Stomach (tissue), 9 donors: ENCODE measurements around the gene PLXNA1. TPM values are rescaled to one million over a fixed set of nuclear protein-coding genes. Genes with fewer than 3 reads are reported as not detected.

Experiments used
- DNase-seq, 2 donors: peaks; one replicate each; pipeline versions ENCODE4 v3.0.0 to v3.0.0-alpha.2; 2013 to 2019
- H3K27ac ChIP-seq, 5 donors: fragments of 200-600 bp in 4 of 5; sonication (generic) in 4 of 5; one replicate each; pipeline ENCODE4 v1.5.1; 2013 to 2019; ENCODE audit warnings: mild to moderate bottlenecking in 1 of 5, moderate library complexity in 1 of 5
- H3K27me3 ChIP-seq, 3 donors: fragments of 200-600 bp; sonication (generic); one replicate each; pipeline ENCODE4 v1.5.1; 2017 to 2019; ENCODE audit warnings: mixed run types in 1 of 3
- H3K36me3 ChIP-seq, 4 donors: fragments of 200-600 bp; sonication (generic); 1 replicate in 3 of 4; 2 replicates in 1 of 4; pipeline ENCODE4 v1.5.1; 2016 to 2019
- H3K4me1 ChIP-seq, 4 donors: fragments of 200-600 bp; sonication (generic); one replicate each; pipeline ENCODE4 v1.5.1; 2016 to 2019
- H3K4me3 ChIP-seq, 4 donors: fragments of 200-600 bp; sonication (generic) in 3 of 4; one replicate each; pipeline ENCODE4 v1.5.1; 2016 to 2019; ENCODE audit warnings: mild to moderate bottlenecking in 1 of 4
- H3K9me3 ChIP-seq, 4 donors: fragments of 200-600 bp; sonication (generic); one replicate each; pipeline ENCODE4 v1.5.1; 2016 to 2019
- CTCF ChIP-seq, 7 experiments: fragments of 450-650 bp in 4 of 7; fragments of 200-600 bp in 3 of 7; sonication (generic) in 3 of 7; IDR thresholded peaks; one replicate each; pipeline ENCODE4 v1.5.1; 2016 to 2019; ENCODE audit warnings: antibody characterized with exemption in 7 of 7, control low read depth in 2 of 7, mild to moderate bottlenecking in 1 of 7
- EP300 ChIP-seq: sonication (generic); formaldehyde crosslinking; IDR thresholded peaks from one replicate; pipeline ENCODE4 v1.6.1; 2017; ENCODE audit warnings: antibody characterized with exemption
- POLR2A ChIP-seq, 4 donors: fragments of 450-650 bp; IDR thresholded peaks; one replicate each; pipeline ENCODE4 v1.6.1; 2016; ENCODE audit warnings: antibody characterized with exemption in 4 of 4, control low read depth in 2 of 4, mild to moderate bottlenecking in 1 of 4, moderate library complexity in 1 of 4
- POLR2AphosphoS5 ChIP-seq, 3 donors: sonication (generic); formaldehyde crosslinking; IDR thresholded peaks; one replicate each; pipeline ENCODE4 v1.6.1; 2016; ENCODE audit warnings: antibody characterized with exemption in 3 of 3
- WGBS, 5 donors: extraction: QIAGEN DNeasy Blood & Tissue Kit in 3 of 5; methylation state at CpG; one replicate each; pipeline versions ENCODE4 v1.1.5 to v1.1.7; 2013 to 2018; 5-methylcytosine and 5-hydroxymethylcytosine counted together
- intact Hi-C: fragments of 100-400 bp; cut with DNase I; formaldehyde crosslinking; loops from one replicate; pipeline ENCODE4 v1.15.1; 2023; ENCODE audit warnings: low total_unique reads
- polyA plus RNA-seq, 3 donors: library from polyadenylated mRNA; stranded (reverse); fragments of 200-250 nt; gene quantifications; one replicate each; pipeline ENCODE4 v1.2.3, GENCODE V29; 2013
- total RNA-seq, 5 donors: library from RNA; depleted of rRNA; stranded (reverse); fragments of >200 nt; gene quantifications; one replicate each; pipeline versions ENCODE4 v1.1.0 to v1.2.3, GENCODE V29; 2014 to 2016
- donor health status: healthy with polysubstance abuse.
- donor health status: Bipolar disorder and iron deficiency.
- donor health status: healthy.

The PLXNA1 gene
- total and polyA plus RNA-seq, 8 donors = 0.92 to 54.7 (median 13.9) TPM

DNA sequence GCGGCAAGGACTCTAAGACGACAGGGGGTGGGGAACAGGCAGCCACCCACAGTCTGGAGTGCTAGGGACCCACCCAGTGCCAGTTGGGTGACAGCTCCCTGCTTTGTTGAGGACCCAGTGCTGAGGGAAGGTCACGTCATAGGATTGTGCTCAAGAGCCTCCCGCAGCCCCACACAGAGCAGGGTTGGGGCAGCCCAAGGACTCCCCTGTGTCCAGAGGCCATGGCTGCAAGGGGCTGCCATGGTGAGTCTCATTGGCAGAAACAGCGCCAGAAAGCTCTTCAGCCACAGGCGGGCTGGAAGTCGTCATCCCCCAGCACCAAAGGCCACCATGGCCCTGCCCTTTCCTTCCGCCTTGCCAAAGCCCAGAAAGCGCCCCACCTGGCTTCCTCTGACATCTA, 37.0 kb upstream of the PLXNA1 start:
- Histone ChIP-seq H3K9me3 (no peaks in the 10 kb centered on the region), H3K27me3 (no peaks in the 10 kb centered on the region), H3K4me1 (no peaks in the 10 kb centered on the region), H3K27ac (no peak overlapping the region), H3K36me3 (peaks cover 0 to 25% (median 4%) of the 10 kb centered on the region in 4 donors), H3K4me3 (no peak overlapping the region)
- WGBS, 5 donors = 94 to 97% (median 95%) methylated on average over 5 to 9 of the region's 9 CpGs
- intact Hi-C loops = no loop called here
- TF ChIP-seq CTCF (IDR thresholded peaks at IDR 0.05) (no peak), POLR2AphosphoS5 (IDR thresholded peaks at IDR 0.05) (no peak), POLR2A (IDR thresholded peaks at IDR 0.05) (no peak), EP300 (no peak)
- DNase-seq = no peak

DNA sequence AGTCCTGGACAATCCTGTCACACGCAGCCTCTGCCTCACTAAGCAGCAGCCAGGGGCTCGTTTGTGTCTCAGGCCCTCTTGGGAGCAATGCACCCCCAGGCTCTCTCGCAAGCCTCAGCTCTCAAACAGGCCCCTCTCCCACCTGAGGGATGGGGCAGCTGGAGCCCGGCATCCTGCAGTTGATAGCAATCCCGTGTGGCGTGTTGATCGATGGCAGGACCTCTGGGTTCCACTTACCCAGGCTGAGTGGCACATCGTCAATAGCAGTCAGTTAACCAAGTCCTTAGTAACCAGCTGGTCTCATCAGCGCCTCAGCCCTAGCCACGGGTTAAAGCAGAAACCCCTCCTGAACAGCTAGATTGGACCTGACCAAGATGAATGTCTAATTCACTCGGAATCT, 36.5 kb upstream of the PLXNA1 start:
- TF ChIP-seq POLR2AphosphoS5 (IDR thresholded peaks at IDR 0.05) (no peak), CTCF (IDR thresholded peaks at IDR 0.05) (no peak), EP300 (no peak), POLR2A (IDR thresholded peaks at IDR 0.05) (no peak)
- Histone ChIP-seq H3K27me3 (no peaks in the 10 kb centered on the region), H3K36me3 (peaks cover 0 to 25% (median 4%) of the 10 kb centered on the region in 4 donors), H3K27ac (no peak overlapping the region), H3K4me1 (no peaks in the 10 kb centered on the region), H3K4me3 (no peak overlapping the region), H3K9me3 (no peaks in the 10 kb centered on the region)
- 88 to 92% (median 91%) methylated on average over 11 of the region's 11 CpGs for WGBS, 5 donors
- intact Hi-C loops = no loop called here
- DNase-seq = no peak

DNA sequence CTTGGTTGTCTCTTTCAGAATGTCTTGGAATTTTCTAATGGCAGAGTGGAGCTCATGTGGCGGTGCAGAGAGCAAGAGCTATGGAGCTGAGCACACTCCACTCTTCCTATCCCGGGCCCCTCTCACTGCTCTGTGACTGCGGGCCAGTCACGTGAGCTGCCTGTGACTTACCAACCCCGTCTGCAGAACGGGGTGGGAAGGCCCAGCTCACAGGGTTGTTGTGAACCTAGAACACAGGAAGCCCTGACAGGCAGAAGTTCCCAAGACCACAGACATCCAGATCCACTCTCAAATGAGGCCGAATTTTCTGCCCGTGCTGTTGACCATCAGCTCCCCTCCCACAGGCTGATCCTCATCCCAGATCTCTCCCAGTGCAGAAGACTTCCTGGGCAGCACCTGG, 35.5 kb upstream of the PLXNA1 start:
- H3K36me3 ChIP-seq = peaks cover 0 to 25% (median 4%) of the 10 kb centered on the region in 4 donors
- TF ChIP-seq POLR2AphosphoS5 (IDR thresholded peaks at IDR 0.05) (no peak), EP300 (no peak)
- no peaks in the 10 kb centered on the region for H3K27me3 ChIP-seq
- H3K4me1 ChIP-seq = no peaks in the 10 kb centered on the region
- H3K9me3 ChIP-seq = no peaks in the 10 kb centered on the region
- intact Hi-C loops = no loop called here
- 51 to 78% (median 70%) methylated on average over 5 to 8 of the region's 8 CpGs for WGBS, 5 donors
- no peak overlapping the region for H3K27ac ChIP-seq
- H3K4me3 ChIP-seq = no peak overlapping the region
- DNase-seq = no peak

GRCh38 chr3:126948980-126949535, 33.9 kb upstream of the PLXNA1 start:
- no peaks in the 10 kb centered on the region for H3K9me3 ChIP-seq
- intact Hi-C loops = no loop called here
- no peaks in the 10 kb centered on the region for H3K27me3 ChIP-seq
- no peaks in the 10 kb centered on the region for H3K4me1 ChIP-seq
- no peak for DNase-seq
- WGBS, 5 donors = 93 to 97% (median 94%) methylated on average over 14 of the region's 14 CpGs
- peaks cover 0 to 25% (median 4%) of the 10 kb centered on the region in 4 donors for H3K36me3 ChIP-seq
- H3K27ac ChIP-seq = no peak overlapping the region
- TF ChIP-seq CTCF (IDR thresholded peaks at IDR 0.05) = no peak
- TF ChIP-seq POLR2A (IDR thresholded peaks at IDR 0.05) = no peak
- no peak for TF ChIP-seq POLR2AphosphoS5 (IDR thresholded peaks at IDR 0.05)
- no peak for TF ChIP-seq EP300
- H3K4me3 ChIP-seq = no peak overlapping the region

DNA sequence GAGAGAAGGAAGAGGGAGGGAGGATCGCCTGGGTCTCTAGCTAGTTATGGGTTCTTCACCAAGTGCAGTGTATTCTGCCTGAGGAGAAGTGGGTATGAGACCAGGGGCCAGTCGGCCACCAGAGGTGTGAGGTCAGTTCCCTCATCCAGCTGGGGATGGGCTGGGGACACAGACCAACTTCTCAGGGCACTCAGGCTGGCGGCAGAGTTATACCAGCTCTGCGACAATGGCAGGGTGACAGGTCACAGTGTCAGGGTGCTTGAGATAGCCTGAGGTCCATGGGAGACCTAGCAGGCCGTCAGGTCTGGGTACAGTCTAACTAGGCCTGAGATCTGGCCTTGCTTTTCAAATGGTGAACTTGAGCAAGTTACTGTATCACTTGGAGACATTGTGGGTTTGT, 31.4 kb upstream of the PLXNA1 start:
- intact Hi-C loops = no loop called here
- Histone ChIP-seq H3K9me3 (no peaks in the 10 kb centered on the region), H3K4me3 (no peak overlapping the region), H3K27me3 (no peaks in the 10 kb centered on the region), H3K4me1 (no peaks in the 10 kb centered on the region), H3K36me3 (peaks cover 0 to 25% (median 4%) of the 10 kb centered on the region in 4 donors), H3K27ac (no peak overlapping the region)
- DNase-seq = no peak
- TF ChIP-seq POLR2AphosphoS5 (IDR thresholded peaks at IDR 0.05) (no peak), CTCF (IDR thresholded peaks at IDR 0.05) (no peak), EP300 (no peak), POLR2A (IDR thresholded peaks at IDR 0.05) (no peak)
- 88 to 99% (median 95%) methylated on average over 5 of the region's 5 CpGs for WGBS, 5 donors
